Transverse colon (tissue), 4 donors: Measurements from ENCODE around the gene TMEM147.

Source experiments
- CTCF ChIP-seq, 5 experiments: fragments of 200-600 bp in 3 of 5; fragments of 450-650 bp in 2 of 5; sonication (generic) in 3 of 5; IDR thresholded peaks; 1 replicate in 2 of 5; 2 replicates in 3 of 5; pipeline ENCODE4 v1.5.1; 2016 to 2017; ENCODE audit warnings: antibody characterized with exemption in 5 of 5, inconsistent platforms in 3 of 5, mild to moderate bottlenecking in 2 of 5, moderate library complexity in 1 of 5
- EP300 ChIP-seq: sonication (generic); formaldehyde crosslinking; IDR thresholded peaks from one replicate; pipeline ENCODE4 v1.6.1; 2017; ENCODE audit warnings: antibody characterized with exemption, low read depth
- POLR2AphosphoS5 ChIP-seq, 3 donors: sonication (generic); formaldehyde crosslinking; IDR thresholded peaks; one replicate each; pipeline ENCODE4 v1.6.1; 2016; ENCODE audit warnings: antibody characterized with exemption in 3 of 3

GRCh38 chr19:35498984-35499527 lies 46.4 kb upstream of the TMEM147 start:
- TF ChIP-seq POLR2AphosphoS5 (IDR thresholded peaks at IDR 0.05) = no peak
- no peak for TF ChIP-seq EP300
- no peak for TF ChIP-seq CTCF (IDR thresholded peaks at IDR 0.05)
